GM06990 (cell line): ENCODE results near the gene RPS6KA4.

Source experiments
- DNase-seq: peaks from one replicate; pipeline ENCODE4 v3.0.0-alpha.2; 2011; ENCODE audit not compliant: insufficient read length; ENCODE audit errors: extremely low read depth
- H3K27me3 ChIP-seq: replicated peaks from 2 replicates; pipeline ENCODE4 v1.6.0; 2011; ENCODE audit warnings: low read length; ENCODE audit not compliant: control insufficient read depth, insufficient read depth
- H3K36me3 ChIP-seq: 2 replicates; pipeline ENCODE4 v1.5.1; 2011; ENCODE audit warnings: low read length; ENCODE audit not compliant: control insufficient read depth, insufficient read depth
- H3K4me3 ChIP-seq: replicated peaks from 2 replicates; pipeline ENCODE4 v1.5.1; 2011; ENCODE audit warnings: low read depth, mild to moderate bottlenecking, control low read depth, low read length
- TF ChIP-seq, protein P1 (sequence below): IDR thresholded peaks from 2 replicates; pipeline ENCODE4 v1.5.1; 2011; ENCODE audit warnings: low read length, control low read depth, mild to moderate bottlenecking, inconsistent platforms; ENCODE audit not compliant: insufficient read depth, poor library complexity, severe bottlenecking

RPS6KA4 gene

DNA sequence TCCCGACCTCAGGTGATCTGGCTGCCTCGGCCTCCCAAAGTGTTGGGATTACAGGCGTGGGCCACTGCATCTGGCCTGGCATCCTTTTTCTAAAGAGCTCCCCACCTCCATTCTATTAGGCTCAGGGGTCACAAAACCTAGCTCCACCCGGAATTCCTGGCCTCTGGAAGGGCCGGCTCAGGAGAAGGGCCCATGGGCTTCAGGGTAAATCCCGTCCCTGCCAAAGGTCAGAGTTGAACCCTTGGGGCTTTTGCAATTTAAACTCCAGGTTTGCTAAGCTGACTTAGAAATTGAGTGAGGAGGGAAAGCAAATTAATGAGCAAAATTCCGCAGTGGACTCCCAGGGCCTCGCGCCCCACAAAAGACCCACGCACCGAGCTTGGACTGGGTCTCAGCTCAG, 48.3 kb downstream of the RPS6KA4 start:
- DNase-seq = no peak
- Histone ChIP-seq H3K4me3 (no peak overlapping the region), H3K27me3 (no peaks in the 10 kb centered on the region; the same call in 1 of the 2 replicates), H3K36me3 (no peaks in the 10 kb centered on the region)
- TF ChIP-seq, protein P1, sequence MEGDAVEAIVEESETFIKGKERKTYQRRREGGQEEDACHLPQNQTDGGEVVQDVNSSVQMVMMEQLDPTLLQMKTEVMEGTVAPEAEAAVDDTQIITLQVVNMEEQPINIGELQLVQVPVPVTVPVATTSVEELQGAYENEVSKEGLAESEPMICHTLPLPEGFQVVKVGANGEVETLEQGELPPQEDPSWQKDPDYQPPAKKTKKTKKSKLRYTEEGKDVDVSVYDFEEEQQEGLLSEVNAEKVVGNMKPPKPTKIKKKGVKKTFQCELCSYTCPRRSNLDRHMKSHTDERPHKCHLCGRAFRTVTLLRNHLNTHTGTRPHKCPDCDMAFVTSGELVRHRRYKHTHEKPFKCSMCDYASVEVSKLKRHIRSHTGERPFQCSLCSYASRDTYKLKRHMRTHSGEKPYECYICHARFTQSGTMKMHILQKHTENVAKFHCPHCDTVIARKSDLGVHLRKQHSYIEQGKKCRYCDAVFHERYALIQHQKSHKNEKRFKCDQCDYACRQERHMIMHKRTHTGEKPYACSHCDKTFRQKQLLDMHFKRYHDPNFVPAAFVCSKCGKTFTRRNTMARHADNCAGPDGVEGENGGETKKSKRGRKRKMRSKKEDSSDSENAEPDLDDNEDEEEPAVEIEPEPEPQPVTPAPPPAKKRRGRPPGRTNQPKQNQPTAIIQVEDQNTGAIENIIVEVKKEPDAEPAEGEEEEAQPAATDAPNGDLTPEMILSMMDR = no peak

DNA sequence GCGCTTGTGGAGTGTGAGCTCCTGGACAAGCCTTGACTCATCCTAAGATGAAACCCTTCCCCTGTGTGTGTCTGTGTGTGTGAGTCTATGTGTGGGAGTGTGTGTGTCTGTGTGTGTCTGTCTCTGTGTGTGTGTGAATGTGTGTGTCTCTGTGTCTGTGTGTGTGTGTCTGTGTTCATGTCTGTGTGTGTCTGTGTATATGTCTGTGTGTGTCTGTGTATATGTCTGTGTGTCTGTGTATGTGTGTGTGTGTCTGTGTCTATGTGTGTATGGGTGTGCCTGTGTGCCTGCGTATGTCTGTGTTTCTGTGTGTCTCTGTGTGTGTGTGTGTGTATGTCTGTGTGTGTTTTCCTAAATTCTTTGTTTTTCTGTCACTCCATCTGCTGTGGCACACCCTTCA, 48.7 kb downstream of the RPS6KA4 start:
- no peak for DNase-seq
- TF ChIP-seq, protein P1 = no peak
- H3K36me3 ChIP-seq = no peaks in the 10 kb centered on the region
- no peaks in the 10 kb centered on the region; the same call in 1 of the 2 replicates for H3K27me3 ChIP-seq
- no peak overlapping the region for H3K4me3 ChIP-seq

DNA sequence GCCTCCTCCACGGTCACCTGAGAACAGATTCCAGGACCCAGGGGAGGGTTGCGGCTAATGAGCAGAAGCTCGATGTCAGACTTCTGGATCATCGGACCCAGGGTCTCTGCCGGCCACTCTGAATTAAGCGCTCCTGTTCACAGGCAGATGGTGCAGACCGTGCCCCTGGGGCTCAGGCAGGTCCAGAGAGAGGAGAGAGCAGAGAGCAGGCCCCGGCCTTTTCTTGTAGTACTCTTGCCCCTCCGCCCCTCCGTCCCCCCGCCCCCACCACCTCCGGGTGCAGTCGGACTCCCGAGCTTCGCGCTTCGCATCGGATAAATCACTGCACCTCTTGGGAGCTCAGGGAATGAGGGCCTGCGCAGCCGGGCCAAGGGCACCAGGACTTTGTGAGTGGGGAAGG, 50.3 kb downstream of the RPS6KA4 start:
- TF ChIP-seq, protein P1 = no peak

DNA sequence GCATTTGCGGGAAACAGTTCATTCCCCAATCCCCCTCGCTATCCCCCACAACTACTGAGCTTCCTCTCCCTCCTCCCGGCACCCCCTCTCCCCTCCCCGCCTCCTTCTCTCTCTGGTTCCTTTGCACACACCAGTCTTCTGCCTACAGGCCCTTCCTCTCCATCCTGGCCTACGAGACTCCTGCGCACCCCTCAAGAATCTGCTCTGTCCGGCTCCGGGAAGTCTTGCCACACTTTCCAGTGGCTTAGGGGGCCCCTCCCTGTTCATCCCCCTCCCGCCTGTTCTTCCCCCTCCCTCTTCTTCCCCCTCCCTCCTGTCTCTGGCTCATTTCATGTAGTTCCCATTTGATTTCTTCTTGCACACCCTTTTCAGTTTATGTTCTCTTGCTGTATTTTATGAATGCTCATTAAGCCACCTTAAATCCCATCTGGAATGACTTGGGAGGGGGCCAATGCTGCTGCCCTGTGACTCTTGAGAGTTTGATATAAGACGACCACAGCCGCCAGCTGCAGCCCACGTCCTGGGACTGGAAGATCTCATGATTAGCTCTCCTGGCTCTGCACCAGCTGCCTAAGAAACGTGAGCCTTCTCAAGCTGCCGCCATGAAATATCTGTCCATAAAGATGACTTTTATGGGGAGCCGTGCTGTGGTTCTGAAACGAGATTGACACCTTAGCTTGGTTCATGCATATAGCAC, 50.9 kb downstream of the RPS6KA4 start:
- Histone ChIP-seq H3K4me3 (no peak overlapping the region), H3K36me3 (no peaks in the 10 kb centered on the region), H3K27me3 (no peaks in the 10 kb centered on the region; the same call in 1 of the 2 replicates)
- DNase-seq = no peak
- TF ChIP-seq, protein P1 = no peak

More for the DNA sequence above, 50.3 kb downstream of the RPS6KA4 start:
- Histone ChIP-seq H3K36me3 (no peaks in the 10 kb centered on the region), H3K4me3 (no peak overlapping the region), H3K27me3 (no peaks in the 10 kb centered on the region; the same call in 1 of the 2 replicates)
- no peak for DNase-seq

DNA sequence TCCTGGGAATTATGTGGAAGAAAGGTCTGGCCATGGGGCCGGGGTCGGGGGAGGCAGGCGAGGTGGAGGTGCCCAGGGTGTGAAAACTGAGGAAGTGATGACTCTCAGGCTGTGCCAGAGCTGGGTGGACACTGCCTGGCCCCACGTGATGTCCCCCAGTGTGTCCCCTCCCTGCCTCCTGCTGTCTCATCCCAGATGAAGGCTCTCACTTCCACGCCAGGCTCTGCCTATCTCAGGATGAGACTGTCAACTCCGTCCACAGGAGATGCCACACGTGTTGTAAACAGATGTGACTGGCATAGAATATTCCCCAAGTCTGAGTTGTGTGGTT, 51.4 kb downstream of the RPS6KA4 start:
- no peaks in the 10 kb centered on the region for H3K36me3 ChIP-seq
- no peaks in the 10 kb centered on the region; the same call in 1 of the 2 replicates for H3K27me3 ChIP-seq
- TF ChIP-seq, protein P1 = no peak
- no peak overlapping the region for H3K4me3 ChIP-seq
- no peak for DNase-seq

DNA sequence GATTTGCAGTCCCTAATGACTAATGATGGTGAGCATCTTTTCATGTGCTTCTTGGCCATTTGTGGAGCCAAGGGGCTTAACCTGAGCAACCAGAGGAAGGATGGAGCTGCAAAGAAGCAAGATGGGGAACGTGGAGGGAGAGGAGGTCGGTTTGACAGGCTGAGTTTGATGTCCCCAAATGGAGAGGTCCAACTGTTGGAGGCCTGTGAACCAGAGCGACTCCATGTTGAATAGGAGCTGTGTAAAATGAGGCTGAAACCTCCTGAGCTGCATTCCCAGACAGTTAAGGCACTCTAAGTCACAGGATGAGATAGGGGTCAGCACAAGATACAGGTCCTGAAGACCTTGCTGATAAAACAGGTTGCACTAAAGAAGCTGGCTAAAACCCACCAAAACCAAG, 54.5 kb downstream of the RPS6KA4 start:
- no peaks in the 10 kb centered on the region; the same call in 1 of the 2 replicates for H3K27me3 ChIP-seq
- TF ChIP-seq, protein P1 = no peak
- H3K4me3 ChIP-seq = no peak overlapping the region
- H3K36me3 ChIP-seq = no peaks in the 10 kb centered on the region
- DNase-seq = no peak
